ENCODE measurements around the gene NT5DC3.

- no peak for TF ChIP-seq MAX (IDR thresholded peaks at IDR 0.05; ENCODE audit: insufficient read depth, insufficient read length)
- TF ChIP-seq POLR2A (IDR thresholded peaks at IDR 0.05; ENCODE audit: low read depth, low read length) = no peak
- TF ChIP-seq, protein P1, sequence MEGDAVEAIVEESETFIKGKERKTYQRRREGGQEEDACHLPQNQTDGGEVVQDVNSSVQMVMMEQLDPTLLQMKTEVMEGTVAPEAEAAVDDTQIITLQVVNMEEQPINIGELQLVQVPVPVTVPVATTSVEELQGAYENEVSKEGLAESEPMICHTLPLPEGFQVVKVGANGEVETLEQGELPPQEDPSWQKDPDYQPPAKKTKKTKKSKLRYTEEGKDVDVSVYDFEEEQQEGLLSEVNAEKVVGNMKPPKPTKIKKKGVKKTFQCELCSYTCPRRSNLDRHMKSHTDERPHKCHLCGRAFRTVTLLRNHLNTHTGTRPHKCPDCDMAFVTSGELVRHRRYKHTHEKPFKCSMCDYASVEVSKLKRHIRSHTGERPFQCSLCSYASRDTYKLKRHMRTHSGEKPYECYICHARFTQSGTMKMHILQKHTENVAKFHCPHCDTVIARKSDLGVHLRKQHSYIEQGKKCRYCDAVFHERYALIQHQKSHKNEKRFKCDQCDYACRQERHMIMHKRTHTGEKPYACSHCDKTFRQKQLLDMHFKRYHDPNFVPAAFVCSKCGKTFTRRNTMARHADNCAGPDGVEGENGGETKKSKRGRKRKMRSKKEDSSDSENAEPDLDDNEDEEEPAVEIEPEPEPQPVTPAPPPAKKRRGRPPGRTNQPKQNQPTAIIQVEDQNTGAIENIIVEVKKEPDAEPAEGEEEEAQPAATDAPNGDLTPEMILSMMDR (IDR thresholded peaks at IDR 0.05; ENCODE audit: extremely low read depth in 1 of 2, insufficient read depth in 1 of 2, low read depth in 1 of 2, low read length in 2 of 2) = no peak
Observed at GRCh38 chr12:103855896-103856657, 15.0 kb upstream of the NT5DC3 start.

Measured in endothelial cell of umbilical vein (primary cell).